Measurements from ENCODE around the gene CNTN2.

DNA sequence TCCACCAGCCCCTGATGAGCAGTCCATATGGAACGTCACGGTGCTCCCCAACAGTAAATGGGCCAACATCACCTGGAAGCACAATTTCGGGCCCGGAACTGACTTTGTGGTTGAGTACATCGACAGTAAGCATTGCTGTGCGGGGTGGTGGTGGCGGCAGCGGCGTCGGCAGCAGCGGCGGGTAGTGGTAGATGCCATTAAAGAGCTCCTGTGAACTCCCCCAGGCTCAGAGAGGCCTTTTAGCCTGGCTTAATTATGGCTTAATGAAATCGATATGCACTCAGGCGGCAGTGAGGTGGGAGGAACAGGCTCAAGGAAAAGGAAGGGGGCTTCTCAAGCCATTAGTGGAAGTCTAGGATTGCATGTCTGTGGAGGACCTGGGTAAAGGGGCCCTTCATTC is 41.9 kb upstream of the CNTN2 start:
- TF ChIP-seq, protein P1, sequence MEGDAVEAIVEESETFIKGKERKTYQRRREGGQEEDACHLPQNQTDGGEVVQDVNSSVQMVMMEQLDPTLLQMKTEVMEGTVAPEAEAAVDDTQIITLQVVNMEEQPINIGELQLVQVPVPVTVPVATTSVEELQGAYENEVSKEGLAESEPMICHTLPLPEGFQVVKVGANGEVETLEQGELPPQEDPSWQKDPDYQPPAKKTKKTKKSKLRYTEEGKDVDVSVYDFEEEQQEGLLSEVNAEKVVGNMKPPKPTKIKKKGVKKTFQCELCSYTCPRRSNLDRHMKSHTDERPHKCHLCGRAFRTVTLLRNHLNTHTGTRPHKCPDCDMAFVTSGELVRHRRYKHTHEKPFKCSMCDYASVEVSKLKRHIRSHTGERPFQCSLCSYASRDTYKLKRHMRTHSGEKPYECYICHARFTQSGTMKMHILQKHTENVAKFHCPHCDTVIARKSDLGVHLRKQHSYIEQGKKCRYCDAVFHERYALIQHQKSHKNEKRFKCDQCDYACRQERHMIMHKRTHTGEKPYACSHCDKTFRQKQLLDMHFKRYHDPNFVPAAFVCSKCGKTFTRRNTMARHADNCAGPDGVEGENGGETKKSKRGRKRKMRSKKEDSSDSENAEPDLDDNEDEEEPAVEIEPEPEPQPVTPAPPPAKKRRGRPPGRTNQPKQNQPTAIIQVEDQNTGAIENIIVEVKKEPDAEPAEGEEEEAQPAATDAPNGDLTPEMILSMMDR (IDR thresholded peaks at IDR 0.05), result no peak
- TF ChIP-seq POLR2AphosphoS5 (IDR thresholded peaks at IDR 0.05; ENCODE audit: insufficient read depth in 1 of 2, low read depth in 1 of 2), result no peak
